Measurements from ENCODE around the gene MAMDC4.
"Not testable (repeated sequence)": the region's sequence is repeated elsewhere in the genome, so short reads cannot be mapped to it uniquely, and the experiment has no call there.

The MAMDC4 gene

GRCh38 chr9:136861874-136862457 is 9.8 kb downstream of the MAMDC4 start:
- DNase-seq (ENCODE audit: extremely low spot score), result no peak
- ChIA-PET CTCF (no interaction called here), POLR2A (interaction anchor here (0.8 kb wide), 1 partner anchor 24 kb away, joined by 3 read pairs; the partner anchor contains the start of gene TRAF2)
- TF ChIP-seq FOXA1 (IDR thresholded peaks at IDR 0.05) (no peak), HDGF (IDR thresholded peaks at IDR 0.05; ENCODE audit: borderline replicate concordance) (no peak)

- CTCF ChIA-PET, result no interaction called here
- TF ChIP-seq SP1 (IDR thresholded peaks at IDR 0.05), result no peak
- POLR2A ChIA-PET, result interaction anchor here (0.8 kb wide), 1 partner anchor 57 kb away, joined by 3 read pairs; no protein-coding TSS in a partner anchor
- no peak for DNase-seq (ENCODE audit: extremely low spot score)
Measured at GRCh38 chr9:136862849-136863622, 10.9 kb downstream of the MAMDC4 start.

DNA sequence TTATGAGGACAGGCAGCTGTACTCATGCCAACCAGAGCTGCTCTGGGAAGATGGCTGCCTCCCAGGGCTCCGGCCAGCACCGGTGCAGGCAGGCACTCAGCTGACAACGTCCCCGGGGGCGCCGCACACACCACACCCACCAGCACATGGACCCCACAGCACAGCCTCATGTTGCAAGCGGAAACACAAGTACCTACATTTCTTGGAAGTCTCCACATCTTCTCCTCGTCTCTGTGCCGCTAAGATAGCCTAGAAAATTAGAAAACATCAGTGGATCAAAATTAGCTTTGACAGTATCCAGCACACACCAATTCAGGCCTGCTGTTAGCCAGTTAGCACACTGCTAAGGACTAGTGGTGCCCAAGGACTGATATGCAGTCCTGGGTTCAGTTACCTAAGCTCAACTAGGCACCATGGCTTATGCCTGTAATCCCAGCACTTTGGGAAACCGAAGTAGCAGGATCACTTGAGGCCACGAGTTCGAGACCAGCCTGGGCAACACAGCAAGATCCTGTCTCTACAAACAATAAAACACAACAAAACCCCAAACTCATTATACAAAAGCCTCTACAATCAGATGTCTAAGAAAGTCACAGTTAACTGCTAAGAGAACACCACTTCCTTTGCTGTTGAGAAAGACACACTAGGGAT is 11.6 kb downstream of the MAMDC4 start:
- TF ChIP-seq ELF4 (IDR thresholded peaks at IDR 0.05), result no peak
- TF ChIP-seq ZNF384 (IDR thresholded peaks at IDR 0.05), result no peak
- TF ChIP-seq LEF1 (IDR thresholded peaks at IDR 0.05; ENCODE audit: borderline replicate concordance), result no peak
- no peak for TF ChIP-seq NFRKB (IDR thresholded peaks at IDR 0.05)
- TF ChIP-seq SUZ12 (IDR thresholded peaks at IDR 0.05), result no peak
- POLR2A ChIA-PET, result no interaction called here
- CTCF ChIA-PET, result no interaction called here
- DNase-seq (ENCODE audit: extremely low spot score), result no peak

- POLR2A ChIA-PET, result interaction anchor here (1.4 kb wide), 1 partner anchor 13 kb away, joined by 3 read pairs; the partner anchor contains the start of gene MAMDC4
- no peak for DNase-seq (ENCODE audit: extremely low spot score)
- CTCF ChIA-PET, result no interaction called here
- TF ChIP-seq BHLHE40 (IDR thresholded peaks at IDR 0.05; ENCODE audit: borderline replicate concordance) (no peak), TARDBP (IDR thresholded peaks at IDR 0.05) (no peak), FOXK2 (IDR thresholded peaks at IDR 0.05) (no peak), L3MBTL2 (conservative IDR thresholded peaks at IDR 0.05) (no peak), ARNT (IDR thresholded peaks at IDR 0.05) (no peak), NFRKB (IDR thresholded peaks at IDR 0.05) (no peak), FOXA1 (IDR thresholded peaks at IDR 0.05) (no peak), SUZ12 (IDR thresholded peaks at IDR 0.05) (no peak), HDGF (IDR thresholded peaks at IDR 0.05; ENCODE audit: borderline replicate concordance) (no peak), PKNOX1 (IDR thresholded peaks at IDR 0.05) (no peak), CTBP1 (IDR thresholded peaks at IDR 0.05; ENCODE audit: borderline replicate concordance) (no peak), LEF1 (IDR thresholded peaks at IDR 0.05; ENCODE audit: borderline replicate concordance) (no peak), ZNF384 (IDR thresholded peaks at IDR 0.05) (no peak)
Measured at GRCh38 chr9:136865041-136865767, 13.1 kb downstream of the MAMDC4 start.

GRCh38 chr9:136865768-136866103 is 13.6 kb downstream of the MAMDC4 start:
- TF ChIP-seq HDGF (IDR thresholded peaks at IDR 0.05; ENCODE audit: borderline replicate concordance), result no peak
- TF ChIP-seq ELF4 (IDR thresholded peaks at IDR 0.05), result no peak
- no peak for TF ChIP-seq FOXM1 (IDR thresholded peaks at IDR 0.05; ENCODE audit: borderline replicate concordance)
- no peak for TF ChIP-seq CTBP1 (IDR thresholded peaks at IDR 0.05; ENCODE audit: borderline replicate concordance)
- TF ChIP-seq LEF1 (IDR thresholded peaks at IDR 0.05; ENCODE audit: borderline replicate concordance), result no peak
- no peak for TF ChIP-seq NFRKB (IDR thresholded peaks at IDR 0.05)
- TF ChIP-seq FOXA1 (IDR thresholded peaks at IDR 0.05), result no peak
- TF ChIP-seq ARNT (IDR thresholded peaks at IDR 0.05), result no peak
- TF ChIP-seq SP1 (IDR thresholded peaks at IDR 0.05), result no peak
- no peak for DNase-seq (ENCODE audit: extremely low spot score)
- POLR2A ChIA-PET, result interaction anchor here (1.0 to 1.4 kb wide), 5 partner anchors 13 to 33 kb away, joined by 3 to 6 read pairs (median 3); partner anchors contain the start of genes MAMDC4 and TRAF2
- CTCF ChIA-PET, result interaction anchor here (0.6 kb wide), 1 partner anchor 42 kb away, joined by 5 read pairs; no protein-coding TSS in a partner anchor

DNA sequence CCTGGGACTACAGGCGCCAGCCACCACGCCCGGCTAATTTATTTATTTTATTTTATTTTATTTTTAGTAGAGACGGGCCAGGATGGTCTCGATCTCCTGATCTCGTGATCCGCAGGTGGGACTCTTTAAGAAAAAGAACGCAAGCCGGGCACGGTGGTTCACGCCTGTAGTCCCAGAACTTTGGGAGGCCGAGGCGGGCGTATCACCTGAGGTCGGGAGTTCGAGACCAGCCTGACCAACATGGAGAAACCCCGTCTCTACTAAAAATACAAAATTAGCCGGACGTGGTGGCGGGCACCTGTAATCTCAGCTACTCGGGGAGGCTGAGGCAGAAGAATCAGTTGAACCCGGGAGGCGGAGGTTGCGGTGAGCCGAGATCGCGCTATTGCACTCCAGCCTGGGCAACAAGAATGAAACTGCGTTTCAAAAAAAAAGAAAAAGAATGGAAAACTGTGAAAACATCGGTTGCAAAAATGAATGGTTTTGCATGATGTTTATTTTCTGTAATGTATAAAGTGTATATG is 14.8 kb downstream of the MAMDC4 start:
- DNase-seq (ENCODE audit: extremely low spot score); CTCF ChIA-PET: not testable (repeated sequence)
- POLR2A ChIA-PET, result interaction anchor here (1.4 kb wide), 1 partner anchor 20 kb away, joined by 4 read pairs; the partner anchor contains the start of gene TRAF2

- TF ChIP-seq LEF1 (IDR thresholded peaks at IDR 0.05; ENCODE audit: borderline replicate concordance) (no peak), L3MBTL2 (conservative IDR thresholded peaks at IDR 0.05) (no peak), TARDBP (IDR thresholded peaks at IDR 0.05) (no peak), NFRKB (IDR thresholded peaks at IDR 0.05) (no peak), ARNT (IDR thresholded peaks at IDR 0.05) (no peak), FOXK2 (IDR thresholded peaks at IDR 0.05) (no peak), ZNF384 (IDR thresholded peaks at IDR 0.05) (no peak), BHLHE40 (IDR thresholded peaks at IDR 0.05; ENCODE audit: borderline replicate concordance) (no peak), HDGF (IDR thresholded peaks at IDR 0.05; ENCODE audit: borderline replicate concordance) (no peak), CTBP1 (IDR thresholded peaks at IDR 0.05; ENCODE audit: borderline replicate concordance) (no peak), SUZ12 (IDR thresholded peaks at IDR 0.05) (no peak), FOXA1 (IDR thresholded peaks at IDR 0.05) (no peak), PKNOX1 (IDR thresholded peaks at IDR 0.05) (no peak)
- CTCF ChIA-PET, result no interaction called here
- DNase-seq (ENCODE audit: extremely low spot score), result no peak
- POLR2A ChIA-PET, result interaction anchor here (1.0 kb wide), 1 partner anchor 14 kb away, joined by 3 read pairs; no protein-coding TSS in a partner anchor
Measured at GRCh38 chr9:136867480-136867879, 15.3 kb downstream of the MAMDC4 start.
